SKM-1 (cell line): ENCODE results near the gene SLC49A3.

Source experiments
- DNase-seq: peaks from one replicate; lab custom pipeline; 2025; ENCODE audit not compliant: unreplicated experiment; lab: John Stamatoyannopoulos, UW

Gene SLC49A3

DNA sequence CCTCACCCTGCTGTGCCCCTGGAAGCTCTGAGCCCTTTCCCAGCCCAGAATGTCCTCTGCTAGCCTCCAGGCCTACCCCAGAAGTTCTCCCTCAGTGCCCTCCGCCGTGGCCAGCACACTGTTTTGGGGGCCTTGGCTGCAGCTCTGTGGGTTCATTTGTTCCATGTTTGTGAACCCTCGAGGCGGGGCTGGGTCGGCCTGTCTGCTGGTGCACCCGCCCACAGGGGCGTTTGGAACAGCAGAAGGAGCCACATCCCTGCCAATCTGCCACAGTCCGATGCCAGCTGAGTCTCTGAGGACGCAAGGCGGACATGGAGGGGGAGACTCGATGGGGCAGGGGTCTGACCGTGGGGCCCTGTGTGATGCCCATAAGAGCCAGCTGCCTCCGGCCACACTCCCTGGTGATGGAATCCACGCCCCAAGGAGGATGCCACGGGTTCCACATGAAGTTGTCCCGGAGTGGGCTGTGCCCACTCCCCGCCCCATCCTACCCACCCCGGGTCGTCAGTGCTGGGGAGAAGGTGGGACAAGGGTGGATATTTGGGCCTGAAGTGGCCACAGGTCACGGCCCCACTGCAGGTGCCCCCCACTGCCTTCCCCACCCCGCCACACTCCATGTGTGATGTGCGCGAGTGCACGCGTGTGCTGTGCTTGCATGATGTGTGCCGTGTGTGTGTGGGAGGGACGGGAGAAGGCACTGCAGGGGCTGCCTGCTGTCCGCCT lies 22.0 kb downstream of the SLC49A3 start:
- no peak for DNase-seq

DNA sequence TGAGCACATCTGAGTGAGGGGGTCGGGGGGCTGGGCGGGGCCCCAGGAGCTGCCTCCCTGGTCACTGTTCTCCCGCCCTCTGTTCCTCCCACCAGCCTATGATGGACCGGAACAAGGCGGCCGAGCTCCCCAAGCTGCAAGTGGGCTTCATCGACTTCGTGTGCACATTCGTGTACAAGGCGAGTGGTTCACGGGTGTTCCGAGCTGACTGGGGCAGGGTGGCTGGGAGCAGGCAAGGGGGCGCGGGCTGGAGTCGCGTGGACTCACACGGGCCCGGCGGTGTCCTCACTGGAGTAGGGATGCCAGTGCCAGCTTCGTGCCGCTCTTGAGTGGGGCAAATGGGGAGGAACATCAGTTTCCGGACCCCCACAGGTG lies 22.5 kb downstream of the SLC49A3 start:
- no peak for DNase-seq

DNA sequence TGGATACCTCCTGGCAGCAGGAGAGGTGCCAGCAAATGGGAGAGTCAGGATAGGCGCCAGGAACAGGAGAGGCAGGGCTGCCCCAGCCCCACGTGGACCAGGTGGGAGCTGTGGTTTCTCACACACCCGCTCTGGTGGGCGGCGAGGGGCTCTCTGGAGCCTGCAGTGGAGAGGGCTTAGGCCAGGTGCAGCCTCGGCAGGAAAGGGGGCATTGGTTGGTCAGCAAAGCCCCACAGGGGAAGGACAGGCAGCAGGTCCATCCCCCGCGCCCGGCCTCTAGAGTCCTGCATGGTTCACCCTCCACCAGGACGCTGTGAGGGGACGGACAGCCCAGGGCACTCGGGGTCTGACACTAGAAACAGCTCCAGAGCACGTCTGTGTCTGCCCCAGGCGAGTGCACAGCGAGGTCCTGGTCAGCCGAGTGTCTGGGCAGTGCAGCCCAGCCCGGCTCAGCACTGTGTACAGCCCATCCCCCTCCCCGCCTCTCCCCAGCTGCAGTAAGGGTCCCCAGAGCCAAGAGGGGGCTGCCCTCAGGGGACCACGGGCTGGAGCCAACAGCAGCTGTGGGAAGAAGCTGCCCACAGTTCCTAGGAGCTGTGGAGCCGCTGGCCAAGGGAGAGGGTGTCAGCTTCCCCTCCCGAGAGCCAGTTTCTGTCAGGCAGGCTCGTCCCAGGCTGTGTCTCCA lies 23.1 kb downstream of the SLC49A3 start:
- no peak for DNase-seq

DNA sequence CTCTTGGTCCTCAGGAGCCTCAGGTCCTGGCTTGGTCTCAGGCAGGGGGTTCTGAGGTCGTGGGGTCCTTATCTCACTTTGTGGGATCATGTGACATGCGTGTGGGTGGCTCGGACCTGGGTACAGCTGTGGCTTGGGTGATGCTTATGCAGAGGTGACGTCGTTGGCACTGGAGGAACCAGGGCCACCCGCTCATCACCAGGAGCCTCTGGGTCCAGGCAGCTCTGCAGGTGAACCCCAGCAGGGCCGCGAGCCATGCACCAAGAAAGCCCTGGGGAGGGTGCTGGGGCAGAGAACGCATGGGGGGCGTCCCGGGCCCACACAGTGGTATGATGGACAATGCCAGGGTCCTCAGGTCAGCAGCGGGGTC lies 23.6 kb downstream of the SLC49A3 start:
- no peak for DNase-seq

DNA sequence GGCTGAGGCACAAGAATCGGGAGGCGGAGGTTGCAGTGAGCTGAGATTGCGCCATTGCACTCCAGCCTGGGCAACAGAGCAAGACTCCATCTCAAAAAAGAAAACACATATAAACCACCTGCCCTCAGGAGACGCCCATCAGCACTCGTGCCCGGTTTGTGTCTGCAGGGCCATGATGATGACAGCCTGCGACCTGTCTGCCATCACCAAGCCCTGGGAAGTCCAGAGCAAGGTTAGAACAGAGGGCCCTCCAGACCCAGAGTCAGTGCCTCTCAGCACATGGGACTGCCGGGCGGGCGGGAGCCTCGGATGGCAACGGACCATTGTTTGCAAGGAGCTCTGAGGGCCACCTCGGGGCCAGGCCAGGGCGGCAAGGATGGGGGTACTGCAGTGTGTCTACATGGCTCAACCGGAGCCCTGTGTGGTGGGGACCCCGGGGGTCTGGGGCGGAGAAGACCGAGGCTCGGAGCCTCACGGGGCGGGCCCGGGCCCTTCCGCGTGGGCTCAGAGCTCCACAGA lies 24.2 kb downstream of the SLC49A3 start:
- no peak for DNase-seq

DNA sequence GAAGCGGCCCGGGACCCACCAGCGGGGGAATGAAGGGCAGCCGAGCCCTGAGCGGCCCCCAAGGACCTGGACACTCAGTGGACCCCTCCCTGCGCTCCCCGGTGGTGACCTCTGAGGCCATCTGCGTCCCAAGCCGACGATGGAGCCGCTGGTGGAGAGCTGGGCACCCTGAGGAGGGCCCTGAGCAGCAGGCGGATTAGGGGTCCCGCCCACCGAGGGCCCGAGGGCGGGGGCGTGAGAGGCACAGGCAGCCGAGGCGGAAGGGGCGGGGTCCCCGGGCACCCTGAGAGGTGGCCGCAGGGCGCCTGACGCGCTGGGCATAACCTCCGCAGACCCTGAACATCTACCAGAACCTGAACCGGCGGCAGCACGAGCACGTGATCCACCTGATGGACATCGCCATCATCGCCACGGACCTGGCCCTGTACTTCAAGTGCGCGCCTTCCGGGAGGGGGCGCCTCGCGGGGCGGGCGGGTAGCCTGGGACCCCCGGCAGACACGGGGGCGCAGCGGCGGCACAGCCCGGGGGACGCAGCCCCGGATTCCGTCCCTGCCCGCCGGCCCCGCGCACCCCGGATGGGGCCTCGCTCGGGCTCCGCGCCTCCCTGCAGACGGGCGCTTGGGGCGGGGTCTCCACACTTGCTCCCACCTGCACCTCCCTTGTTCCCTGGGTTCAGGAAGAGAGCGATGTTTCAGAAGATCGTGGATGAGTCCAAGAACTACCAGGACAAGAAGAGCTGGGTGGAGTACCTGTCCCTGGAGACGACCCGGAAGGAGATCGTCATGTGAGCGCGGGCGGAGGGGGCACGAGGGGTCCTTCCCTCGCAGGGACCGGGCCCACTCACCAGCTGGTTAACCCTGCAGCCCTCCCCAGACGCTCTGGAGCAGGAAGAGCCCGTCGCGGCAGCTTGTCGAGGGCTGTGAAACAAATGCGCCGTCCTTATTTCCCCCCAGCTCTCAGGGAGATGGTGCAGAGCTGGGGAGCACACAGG lies 25.2 kb downstream of the SLC49A3 start:
- DNase-seq, result no peak

DNA sequence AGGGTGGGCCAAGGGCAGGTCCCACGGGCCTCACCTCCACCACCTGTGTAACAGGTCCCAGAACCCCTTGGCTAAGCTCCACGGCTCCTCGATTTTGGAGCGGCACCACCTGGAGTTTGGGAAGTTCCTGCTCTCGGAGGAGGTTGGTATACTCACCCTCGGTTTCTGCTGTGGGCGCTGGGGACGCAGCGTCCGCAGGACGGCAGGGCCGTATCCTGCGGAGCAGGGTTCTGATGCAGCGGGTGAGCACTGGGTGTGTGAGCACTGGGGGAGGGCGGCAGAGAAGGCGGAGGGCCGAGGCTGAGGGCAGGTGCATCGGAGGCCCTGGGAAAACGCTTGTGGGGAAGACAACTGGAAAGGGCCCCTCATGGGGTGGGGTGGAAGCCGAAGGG lies 25.9 kb downstream of the SLC49A3 start:
- DNase-seq, result no peak

DNA sequence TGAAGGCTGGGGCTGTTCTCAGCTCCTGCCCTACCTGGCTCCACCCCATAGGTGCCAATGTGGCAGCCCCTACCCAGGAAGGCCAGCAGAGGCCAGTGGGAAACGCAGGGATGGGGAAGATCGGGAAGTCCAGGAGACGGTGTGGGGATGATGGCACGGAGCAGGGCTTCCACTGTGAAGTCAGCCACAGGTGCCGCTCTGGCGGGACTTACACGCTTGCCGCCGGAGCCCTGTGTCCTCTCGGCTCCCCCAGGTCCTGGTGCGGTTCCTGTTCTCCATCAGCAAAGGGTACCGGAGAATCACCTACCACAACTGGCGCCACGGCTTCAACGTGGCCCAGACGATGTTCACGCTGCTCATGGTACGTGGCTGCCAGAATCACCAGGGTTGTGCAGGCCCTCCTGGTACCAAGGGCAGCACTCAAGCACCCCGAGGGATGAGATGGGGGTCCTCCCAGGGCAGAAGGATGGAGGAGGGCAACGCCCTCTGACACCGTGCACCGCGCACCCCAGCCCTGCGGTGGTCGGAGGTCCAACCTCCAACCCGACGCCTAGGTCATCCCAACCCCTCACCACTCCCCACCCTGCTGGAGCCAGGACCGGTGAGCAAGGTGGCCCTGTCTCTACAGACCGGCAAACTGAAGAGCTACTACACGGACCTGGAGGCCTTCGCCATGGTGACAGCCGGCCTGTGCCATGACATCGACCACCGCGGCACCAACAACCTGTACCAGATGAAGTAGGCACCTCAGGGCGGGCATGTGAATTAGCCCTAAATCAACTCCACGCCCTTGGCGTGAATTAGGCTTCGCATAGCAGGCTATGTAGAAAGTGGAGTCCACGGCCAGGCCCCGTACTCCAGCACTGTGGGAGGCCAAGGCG lies 26.8 kb downstream of the SLC49A3 start:
- no peak for DNase-seq

DNA sequence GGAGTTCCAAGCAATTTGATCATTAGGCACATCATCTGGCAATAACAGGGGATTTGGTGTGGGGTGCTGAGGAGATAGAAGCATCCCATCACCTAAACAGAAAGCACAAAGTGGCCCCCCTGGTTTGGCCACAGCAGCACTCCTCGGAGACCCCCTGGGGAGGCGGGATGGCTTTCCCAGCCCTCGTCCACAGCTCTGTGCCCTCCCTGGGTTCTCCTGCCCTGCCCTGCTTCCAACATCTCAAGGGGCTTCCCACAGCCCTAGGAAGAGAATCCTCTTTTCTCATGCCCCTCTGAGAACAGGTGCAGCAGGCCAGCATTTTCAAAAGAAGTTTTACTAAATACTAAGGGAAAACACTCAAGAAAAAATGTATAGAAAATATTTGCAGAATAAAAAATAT lies 27.7 kb downstream of the SLC49A3 start:
- DNase-seq, result no peak

DNA sequence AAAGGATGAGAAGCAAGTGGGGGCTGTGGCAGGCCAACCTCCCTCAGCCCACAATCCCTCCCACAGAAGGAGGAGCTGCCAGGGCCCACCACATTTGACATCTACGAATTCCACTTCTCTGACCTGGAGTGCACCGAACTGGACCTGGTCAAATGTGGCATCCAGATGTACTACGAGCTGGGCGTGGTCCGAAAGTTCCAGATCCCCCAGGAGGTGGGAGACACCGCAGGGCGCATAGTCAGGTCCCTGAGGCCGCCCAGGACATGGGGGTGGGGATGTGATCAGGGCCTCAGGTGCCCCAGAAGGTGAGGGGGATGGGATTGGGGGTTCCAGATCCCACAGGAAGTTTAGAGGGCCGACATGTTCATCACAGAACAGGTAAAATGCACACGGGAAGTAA lies 28.6 kb downstream of the SLC49A3 start:
- DNase-seq, result no peak

DNA sequence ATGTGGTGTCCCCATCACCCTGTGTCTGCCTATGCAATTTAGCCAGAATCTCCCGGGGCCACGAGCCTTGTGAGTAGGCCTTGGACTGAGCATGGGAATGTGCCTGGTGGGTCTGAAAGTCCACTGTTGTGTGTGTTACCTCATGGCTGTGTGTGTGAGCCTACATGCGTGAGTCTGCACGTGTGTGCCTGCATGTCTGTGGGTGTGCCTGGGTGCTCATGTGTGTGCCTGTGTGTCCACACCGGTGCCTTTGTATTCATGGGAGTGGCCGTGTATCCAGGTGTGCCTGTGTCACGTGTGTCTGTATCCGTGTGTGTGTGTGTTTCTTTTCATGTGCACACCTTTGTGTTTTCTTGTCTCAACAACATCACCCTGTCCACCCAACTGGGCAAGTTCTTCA lies 29.1 kb downstream of the SLC49A3 start:
- DNase-seq, result no peak

DNA sequence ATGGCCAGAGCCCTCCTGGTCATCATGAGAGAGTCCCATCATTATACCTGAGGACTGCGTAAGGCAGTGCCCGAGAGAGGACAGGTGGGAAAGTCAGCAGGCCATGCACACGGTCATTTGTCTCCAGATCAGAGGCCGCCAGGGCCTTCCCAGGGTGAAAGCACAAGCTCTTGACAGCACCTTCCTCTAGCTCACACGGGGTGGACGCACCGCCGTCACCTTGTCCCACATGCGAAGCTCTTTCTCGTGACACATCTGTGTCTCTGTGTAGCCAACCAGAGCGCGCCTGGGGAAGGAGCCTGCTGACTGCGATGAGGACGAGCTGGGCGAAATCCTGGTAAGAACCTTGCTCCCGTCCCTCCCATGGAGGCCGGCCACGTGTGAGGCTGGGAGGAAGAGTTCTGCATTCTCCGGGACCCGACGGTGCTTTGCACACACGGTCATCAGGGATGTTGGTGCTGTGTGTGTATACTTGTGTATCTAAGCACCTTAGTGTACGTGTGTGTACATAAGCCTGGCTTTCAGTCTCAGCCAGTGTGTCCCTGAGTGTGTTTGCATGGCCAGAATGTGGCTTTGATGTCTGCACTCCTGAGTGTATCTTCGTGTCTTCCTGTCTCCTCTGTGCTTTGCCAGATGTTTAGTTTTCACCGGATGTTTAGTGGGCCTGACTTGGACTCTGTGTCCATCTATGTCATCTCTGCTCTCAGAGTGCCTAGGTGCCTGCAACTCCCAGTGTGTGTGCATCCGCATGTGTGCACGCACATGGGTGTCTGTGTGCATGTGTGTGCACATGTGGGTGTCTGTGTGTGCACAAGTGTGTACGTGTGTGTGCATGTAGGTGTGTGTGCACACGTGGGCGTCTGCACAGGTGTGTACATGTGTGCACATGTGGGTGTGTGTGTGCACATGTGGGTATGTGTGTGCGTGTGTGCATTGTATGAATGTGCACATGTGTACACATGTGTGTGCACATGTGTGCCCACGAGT lies 30.0 kb downstream of the SLC49A3 start:
- DNase-seq, result no peak

DNA sequence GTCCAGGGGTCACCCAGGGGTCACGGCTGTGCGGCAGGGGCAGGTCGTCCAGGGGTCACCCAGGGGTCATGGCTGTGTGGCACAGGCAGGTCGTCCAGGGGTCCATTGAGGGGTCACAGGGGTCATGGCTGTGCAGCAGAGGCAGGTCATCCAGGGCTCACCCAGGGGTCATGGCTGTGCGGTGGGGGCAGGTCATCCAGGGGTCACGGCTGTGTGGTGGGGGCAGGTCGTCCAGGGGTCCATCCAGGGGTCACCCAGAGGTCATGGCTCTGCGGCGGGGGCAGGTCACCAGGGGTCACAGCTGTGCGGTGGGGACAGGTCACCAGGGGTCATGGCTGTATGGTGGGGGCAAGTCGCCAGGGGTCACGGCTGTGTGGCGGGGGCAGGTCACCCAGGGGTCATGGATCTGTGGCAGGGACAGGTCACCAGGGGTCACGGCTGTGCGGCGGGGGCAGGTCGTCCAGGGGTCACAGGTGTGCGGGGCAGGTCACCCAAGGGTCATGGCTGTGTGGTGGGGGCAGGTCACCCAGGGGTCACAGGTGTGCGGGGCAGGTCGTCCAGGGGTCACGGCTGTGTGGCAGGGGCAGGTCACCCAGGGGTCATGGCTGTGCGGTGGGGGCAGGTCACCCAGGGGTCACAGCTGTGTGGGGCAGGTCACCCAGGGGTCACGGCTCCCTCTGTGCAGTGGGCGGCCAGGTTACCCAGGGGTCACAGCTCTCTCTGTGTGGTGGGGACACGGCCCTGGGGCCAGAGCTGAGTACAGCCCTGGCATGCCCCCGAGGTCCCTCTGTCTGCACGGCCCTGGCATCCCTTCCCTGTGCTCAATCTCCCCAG lies 30.9 kb downstream of the SLC49A3 start:
- DNase-seq, result no peak

DNA sequence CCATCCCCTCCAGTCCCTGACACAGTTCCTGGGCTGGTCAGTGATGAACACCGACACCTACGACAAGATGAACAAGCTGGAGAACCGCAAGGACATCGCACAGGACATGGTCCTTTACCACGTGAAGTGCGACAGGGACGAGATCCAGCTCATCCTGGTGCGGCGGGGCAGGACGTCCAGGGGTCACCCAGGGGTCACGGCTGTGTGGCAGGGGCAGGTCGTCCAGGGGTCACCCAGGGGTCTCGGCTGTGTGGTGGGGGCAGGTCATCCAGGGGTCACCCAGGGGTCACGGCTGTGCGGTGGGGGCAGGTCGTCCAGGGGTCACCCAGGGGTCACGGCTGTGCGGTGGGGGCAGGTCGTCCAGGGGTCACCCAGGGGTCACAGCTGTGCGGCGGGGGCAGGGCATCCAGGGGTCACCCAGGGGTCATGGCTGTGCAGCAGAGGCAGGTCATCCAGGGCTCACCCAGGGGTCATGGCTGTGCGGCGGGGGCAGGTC lies 31.6 kb downstream of the SLC49A3 start:
- no peak for DNase-seq

DNA sequence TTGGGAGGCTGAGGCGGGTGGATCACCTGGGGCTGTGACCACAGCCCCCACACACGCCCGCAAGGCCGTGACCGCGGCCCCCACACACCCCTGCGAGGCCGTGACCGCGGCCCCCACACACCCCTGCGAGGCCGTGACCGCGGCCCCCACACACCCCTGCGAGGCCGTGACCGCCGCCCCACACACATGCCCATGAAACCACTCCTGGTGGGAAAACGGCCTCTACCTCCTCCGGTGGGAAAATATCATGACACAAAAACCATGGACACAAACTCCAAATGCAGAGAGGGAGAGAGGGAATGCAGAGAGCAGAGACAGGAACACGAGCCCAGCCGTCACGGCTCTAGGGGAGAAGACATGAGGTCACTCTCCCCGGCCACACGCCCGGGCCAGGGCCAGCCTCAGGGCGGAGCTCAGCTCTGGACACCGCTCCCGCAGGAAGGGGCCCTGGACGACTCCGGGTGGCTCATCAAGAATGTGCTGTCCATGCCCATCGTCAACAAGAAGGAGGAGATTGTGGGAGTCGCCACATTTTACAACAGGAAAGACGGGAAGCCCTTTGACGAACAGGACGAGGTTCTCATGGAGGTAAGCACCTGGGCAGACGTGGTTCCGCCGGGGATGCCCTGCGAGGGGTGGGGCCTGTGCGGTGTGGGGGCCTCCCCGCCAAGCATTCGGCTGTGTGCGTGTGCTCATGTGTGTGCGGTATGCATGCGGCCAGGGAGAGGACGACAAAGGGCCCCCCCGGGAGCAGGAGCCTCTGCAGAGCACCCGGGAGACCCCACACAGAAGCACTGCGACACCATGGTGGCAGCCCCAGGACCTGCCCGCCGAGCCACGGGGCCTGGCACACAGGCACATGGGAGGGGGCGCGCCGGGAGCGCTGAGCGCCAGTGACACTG lies 32.3 kb downstream of the SLC49A3 start:
- DNase-seq, result no peak

DNA sequence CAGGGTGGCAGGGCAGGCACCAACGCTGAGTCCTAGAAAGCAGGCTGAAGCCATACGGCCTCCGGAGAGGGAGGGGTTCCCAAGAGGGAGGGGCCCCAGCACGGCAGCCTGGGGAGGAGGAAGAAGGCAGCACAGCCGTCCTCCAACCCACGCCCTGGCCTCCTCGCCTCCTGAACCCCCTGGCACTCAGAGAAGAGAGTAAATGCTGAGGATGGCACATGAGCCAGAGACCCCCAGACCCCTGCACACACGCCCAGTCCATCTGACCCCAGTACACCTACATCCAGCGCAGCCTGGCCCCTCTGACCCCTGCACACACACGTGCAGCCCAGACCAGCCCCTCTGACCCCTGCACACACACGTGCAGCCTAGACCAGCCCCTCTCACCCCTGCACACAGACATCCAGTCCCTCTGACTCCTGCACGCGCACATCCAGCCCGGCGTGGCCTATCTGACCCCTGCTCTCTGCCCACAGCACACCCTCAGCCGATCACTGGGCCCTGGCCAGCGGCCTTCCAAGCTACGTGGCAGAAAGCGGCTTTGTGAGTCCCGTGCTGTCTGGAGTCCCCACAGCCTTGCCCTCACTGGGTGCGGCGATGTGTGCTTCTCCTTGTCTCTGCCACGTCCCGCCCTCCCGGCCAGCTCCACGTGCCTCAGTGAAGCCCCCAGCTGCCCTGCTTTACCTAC lies 33.3 kb downstream of the SLC49A3 start:
- no peak for DNase-seq
